ENCODE data around the gene PDLIM4. TPM values are rescaled to one million over a fixed set of nuclear protein-coding genes. Genes with fewer than 3 reads are reported as not detected.

The PDLIM4 gene
- total RNA-seq, 2 experiments from 2014 or later: not detected

- no peak overlapping the region for H3K4me2 ChIP-seq (ENCODE audit: low read length)
Measured at GRCh38 chr5:132229236-132229635, 28.3 kb upstream of the PDLIM4 start.

GRCh38 chr5:132230871-132231270 is 26.6 kb upstream of the PDLIM4 start:
- BruUV-seq (replicated peaks): no TSS peak
- TF ChIP-seq EZH2phosphoT487 (IDR thresholded peaks at IDR 0.05; ENCODE audit: borderline replicate concordance, low read depth, low read length) (no peak), CTCF (conservative IDR thresholded peaks at IDR 0.05; ENCODE audit: low read length) (no peak)
- no peak overlapping the region for H3K4me3 ChIP-seq (ENCODE audit: low read depth, low read length, poor library complexity, severe bottlenecking)

More at GRCh38 chr5:132229236-132229635, 28.3 kb upstream of the PDLIM4 start:
- H3K9me3 ChIP-seq (ENCODE audit: low read length): no peaks in the 10 kb centered on the region
- H3K36me3 ChIP-seq (ENCODE audit: insufficient read depth, low read length): no peaks in the 10 kb centered on the region
- CTCF ChIA-PET (ENCODE audit: unreplicated experiment): interaction anchor here (1.2 kb wide), 1 partner anchor 9 kb away, joined by 4 read pairs; no protein-coding TSS in a partner anchor
- no peak overlapping the region for H3K4me3 ChIP-seq (ENCODE audit: low read depth, low read length, poor library complexity, severe bottlenecking)
- intact Hi-C loops (cut with micrococcal nuclease; ENCODE audit: unreplicated experiment): no loop called here
- no TSS peak for BruUV-seq (replicated peaks)
- no peaks in the 10 kb centered on the region for H3K9me2 ChIP-seq (ENCODE audit: insufficient read depth, low read length)
- no peak for DNase-seq (ENCODE audit: low spot score)
- H4K20me1 ChIP-seq (ENCODE audit: insufficient read depth, low read length): no peaks in the 10 kb centered on the region
- H2AFZ ChIP-seq (ENCODE audit: low read length): peak overlapping the region; percentile 17; the same call in 1 of the 2 replicates
- H3K4me1 ChIP-seq (ENCODE audit: insufficient read depth, low read length, poor library complexity, severe bottlenecking): peaks cover 31% of the 10 kb centered on the region
- POLR2A ChIA-PET: no interaction called here
- no peak for TF ChIP-seq EZH2phosphoT487 (IDR thresholded peaks at IDR 0.05; ENCODE audit: borderline replicate concordance, low read depth, low read length)
- no peak for TF ChIP-seq CTCF (conservative IDR thresholded peaks at IDR 0.05; ENCODE audit: low read length)
- peak overlapping the region; percentile 50 for H3K27ac ChIP-seq (ENCODE audit: low read depth, low read length, poor library complexity, severe bottlenecking)
- H3K79me2 ChIP-seq (ENCODE audit: insufficient read depth, low read depth, low read length): no peaks in the 10 kb centered on the region

GRCh38 chr5:132232465-132232864 is 25.0 kb upstream of the PDLIM4 start:
- no peak overlapping the region for H3K4me3 ChIP-seq (ENCODE audit: low read depth, low read length, poor library complexity, severe bottlenecking)
- no peak for TF ChIP-seq EZH2phosphoT487 (IDR thresholded peaks at IDR 0.05; ENCODE audit: borderline replicate concordance, low read depth, low read length)
- TF ChIP-seq CTCF (conservative IDR thresholded peaks at IDR 0.05; ENCODE audit: low read length): no peak
- DNase-seq (ENCODE audit: low spot score): no peak
- ChIA-PET CTCF (ENCODE audit: unreplicated experiment) (no interaction called here), POLR2A (no interaction called here)
- peaks cover 30% of the 10 kb centered on the region for H3K4me1 ChIP-seq (ENCODE audit: insufficient read depth, low read length, poor library complexity, severe bottlenecking)
- no peak overlapping the region for H3K4me2 ChIP-seq (ENCODE audit: low read length)
- no peaks in the 10 kb centered on the region for H3K79me2 ChIP-seq (ENCODE audit: insufficient read depth, low read depth, low read length)
- H3K9me2 ChIP-seq (ENCODE audit: insufficient read depth, low read length): no peaks in the 10 kb centered on the region
- H3K9me3 ChIP-seq (ENCODE audit: low read length): no peaks in the 10 kb centered on the region
- no peak overlapping the region for H2AFZ ChIP-seq (ENCODE audit: low read length)
- intact Hi-C loops (cut with micrococcal nuclease; ENCODE audit: unreplicated experiment): no loop called here
- no TSS peak for BruUV-seq (replicated peaks)
- no peaks in the 10 kb centered on the region for H3K36me3 ChIP-seq (ENCODE audit: insufficient read depth, low read length)
- H3K27ac ChIP-seq (ENCODE audit: low read depth, low read length, poor library complexity, severe bottlenecking): no peak overlapping the region
- H4K20me1 ChIP-seq (ENCODE audit: insufficient read depth, low read length): no peaks in the 10 kb centered on the region

More at GRCh38 chr5:132230871-132231270, 26.6 kb upstream of the PDLIM4 start:
- no peaks in the 10 kb centered on the region for H3K9me3 ChIP-seq (ENCODE audit: low read length)
- no peaks in the 10 kb centered on the region for H3K79me2 ChIP-seq (ENCODE audit: insufficient read depth, low read depth, low read length)
- H3K36me3 ChIP-seq (ENCODE audit: insufficient read depth, low read length): no peaks in the 10 kb centered on the region
- POLR2A ChIA-PET: interaction anchor here (0.6 kb wide), 1 partner anchor 10 kb away, joined by 3 read pairs; no protein-coding TSS in a partner anchor
- CTCF ChIA-PET (ENCODE audit: unreplicated experiment): no interaction called here
- H4K20me1 ChIP-seq (ENCODE audit: insufficient read depth, low read length): no peaks in the 10 kb centered on the region
- H3K4me2 ChIP-seq (ENCODE audit: low read length): no peak overlapping the region
- no peaks in the 10 kb centered on the region for H3K9me2 ChIP-seq (ENCODE audit: insufficient read depth, low read length)
- H2AFZ ChIP-seq (ENCODE audit: low read length): peak overlapping the region; percentile 77
- intact Hi-C loops (cut with micrococcal nuclease; ENCODE audit: unreplicated experiment): no loop called here
- H3K27ac ChIP-seq (ENCODE audit: low read depth, low read length, poor library complexity, severe bottlenecking): no peak overlapping the region
- peaks cover 26% of the 10 kb centered on the region for H3K4me1 ChIP-seq (ENCODE audit: insufficient read depth, low read length, poor library complexity, severe bottlenecking)
- no peak for DNase-seq (ENCODE audit: low spot score)

Measured in OCI-LY7 (cell line).